Measurements from ENCODE around the gene PPP1R14C.

DNA sequence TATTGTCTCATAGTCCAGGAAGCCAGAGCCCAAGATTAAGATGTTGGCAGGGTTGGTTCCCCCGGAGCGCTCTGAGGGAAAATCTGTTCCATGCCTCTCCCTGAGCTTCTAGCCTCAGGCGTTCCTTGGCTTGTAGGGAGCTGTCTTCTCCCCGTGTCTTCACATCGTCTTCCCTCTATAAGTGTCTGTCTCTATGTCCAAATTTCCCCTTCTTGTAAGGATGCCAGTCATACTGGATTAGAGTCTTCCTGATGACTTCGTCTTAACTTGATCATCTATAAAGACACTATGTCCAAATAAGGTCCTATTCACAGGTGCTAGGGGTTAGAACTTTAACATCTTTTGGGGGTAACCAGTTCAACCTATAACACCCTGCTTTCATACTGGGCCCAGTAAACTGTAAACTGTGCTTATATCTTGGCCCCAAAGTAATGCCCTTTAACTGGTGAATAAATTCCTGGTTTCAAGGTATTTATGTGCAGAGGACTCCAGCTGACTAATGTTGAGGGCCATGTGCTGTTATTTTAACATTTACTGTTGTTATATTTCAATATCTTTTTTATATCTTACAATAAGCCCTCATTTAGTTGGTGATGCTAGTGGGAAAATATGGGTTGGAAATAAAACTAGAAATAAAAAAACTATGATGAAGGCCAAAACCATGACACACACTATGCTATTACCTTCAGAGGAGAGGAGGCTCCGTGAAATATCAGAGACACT is 124.3 kb downstream of the PPP1R14C start:
- TF ChIP-seq TAF1 (IDR thresholded peaks at IDR 0.05; ENCODE audit: borderline replicate concordance, insufficient read depth, low read length): no peak
- TF ChIP-seq, protein P1, sequence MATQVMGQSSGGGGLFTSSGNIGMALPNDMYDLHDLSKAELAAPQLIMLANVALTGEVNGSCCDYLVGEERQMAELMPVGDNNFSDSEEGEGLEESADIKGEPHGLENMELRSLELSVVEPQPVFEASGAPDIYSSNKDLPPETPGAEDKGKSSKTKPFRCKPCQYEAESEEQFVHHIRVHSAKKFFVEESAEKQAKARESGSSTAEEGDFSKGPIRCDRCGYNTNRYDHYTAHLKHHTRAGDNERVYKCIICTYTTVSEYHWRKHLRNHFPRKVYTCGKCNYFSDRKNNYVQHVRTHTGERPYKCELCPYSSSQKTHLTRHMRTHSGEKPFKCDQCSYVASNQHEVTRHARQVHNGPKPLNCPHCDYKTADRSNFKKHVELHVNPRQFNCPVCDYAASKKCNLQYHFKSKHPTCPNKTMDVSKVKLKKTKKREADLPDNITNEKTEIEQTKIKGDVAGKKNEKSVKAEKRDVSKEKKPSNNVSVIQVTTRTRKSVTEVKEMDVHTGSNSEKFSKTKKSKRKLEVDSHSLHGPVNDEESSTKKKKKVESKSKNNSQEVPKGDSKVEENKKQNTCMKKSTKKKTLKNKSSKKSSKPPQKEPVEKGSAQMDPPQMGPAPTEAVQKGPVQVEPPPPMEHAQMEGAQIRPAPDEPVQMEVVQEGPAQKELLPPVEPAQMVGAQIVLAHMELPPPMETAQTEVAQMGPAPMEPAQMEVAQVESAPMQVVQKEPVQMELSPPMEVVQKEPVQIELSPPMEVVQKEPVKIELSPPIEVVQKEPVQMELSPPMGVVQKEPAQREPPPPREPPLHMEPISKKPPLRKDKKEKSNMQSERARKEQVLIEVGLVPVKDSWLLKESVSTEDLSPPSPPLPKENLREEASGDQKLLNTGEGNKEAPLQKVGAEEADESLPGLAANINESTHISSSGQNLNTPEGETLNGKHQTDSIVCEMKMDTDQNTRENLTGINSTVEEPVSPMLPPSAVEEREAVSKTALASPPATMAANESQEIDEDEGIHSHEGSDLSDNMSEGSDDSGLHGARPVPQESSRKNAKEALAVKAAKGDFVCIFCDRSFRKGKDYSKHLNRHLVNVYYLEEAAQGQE (IDR thresholded peaks at IDR 0.05; ENCODE audit: insufficient read depth in 1 of 2, low read depth in 2 of 2, low read length in 2 of 2): no peak
